Ammon's horn (tissue), 1 donor: ENCODE data around the gene SLC29A1.

Experiments
- DNase-seq: peaks from one replicate; pipeline ENCODE4 v3.0.0-alpha.2; 2016; ENCODE audit warnings: low spot score

Gene SLC29A1

GRCh38 chr6:44268095-44268628 is 44.8 kb downstream of the SLC29A1 start:
- DNase-seq: peak; percentile 69

- DNase-seq: no peak
These were observed 46.0 kb downstream of the SLC29A1 start for GRCh38 chr6:44269178-44269920.

GRCh38 chr6:44269921-44270525 is 46.6 kb downstream of the SLC29A1 start, which contains the start of gene TMEM151B:
Gene TMEM151B (plus strand): TSS chr6:44270450. CDS start chr6:44270743, 293 bp downstream.
- DNase-seq: no peak

GRCh38 chr6:44270526-44271405 is 47.4 kb downstream of the SLC29A1 start:
- DNase-seq: no peak

- DNase-seq: no peak
These were observed 48.0 kb downstream of the SLC29A1 start for GRCh38 chr6:44271406-44271723.

- DNase-seq: no peak
These were observed 48.5 kb downstream of the SLC29A1 start for GRCh38 chr6:44271914-44272313.

GRCh38 chr6:44272529-44272928 is 49.1 kb downstream of the SLC29A1 start:
- DNase-seq: no peak

- no peak for DNase-seq
These were observed 49.7 kb downstream of the SLC29A1 start for GRCh38 chr6:44272999-44273566.

- no peak for DNase-seq
These were observed 50.2 kb downstream of the SLC29A1 start for GRCh38 chr6:44273617-44274016.

- DNase-seq: no peak
These were observed 51.9 kb downstream of the SLC29A1 start for GRCh38 chr6:44275271-44275748.

- no peak for DNase-seq
These were observed 52.6 kb downstream of the SLC29A1 start for GRCh38 chr6:44275749-44276648.

GRCh38 chr6:44276667-44277640 is 53.6 kb downstream of the SLC29A1 start:
- no peak for DNase-seq

GRCh38 chr6:44277763-44278162 is 54.4 kb downstream of the SLC29A1 start:
- no peak for DNase-seq

GRCh38 chr6:44278315-44278714 is 54.9 kb downstream of the SLC29A1 start:
- DNase-seq: no peak

- no peak for DNase-seq
These were observed 55.6 kb downstream of the SLC29A1 start for GRCh38 chr6:44278774-44279697.
